GM21576 (cell line): ENCODE data around the gene UGT1A8.
"Not testable (repeated sequence)": the region's sequence is repeated elsewhere in the genome, so short reads cannot be mapped to it uniquely, and the experiment has no call there.

Experiments
- ATAC-seq: cut with Tn5 transposase; IDR thresholded peaks from one replicate; pipeline ENCODE4 v1.9.1; 2021; ENCODE audit warnings: mild to moderate bottlenecking, moderate library complexity; ENCODE audit not compliant: unreplicated experiment

The UGT1A8 gene

DNA sequence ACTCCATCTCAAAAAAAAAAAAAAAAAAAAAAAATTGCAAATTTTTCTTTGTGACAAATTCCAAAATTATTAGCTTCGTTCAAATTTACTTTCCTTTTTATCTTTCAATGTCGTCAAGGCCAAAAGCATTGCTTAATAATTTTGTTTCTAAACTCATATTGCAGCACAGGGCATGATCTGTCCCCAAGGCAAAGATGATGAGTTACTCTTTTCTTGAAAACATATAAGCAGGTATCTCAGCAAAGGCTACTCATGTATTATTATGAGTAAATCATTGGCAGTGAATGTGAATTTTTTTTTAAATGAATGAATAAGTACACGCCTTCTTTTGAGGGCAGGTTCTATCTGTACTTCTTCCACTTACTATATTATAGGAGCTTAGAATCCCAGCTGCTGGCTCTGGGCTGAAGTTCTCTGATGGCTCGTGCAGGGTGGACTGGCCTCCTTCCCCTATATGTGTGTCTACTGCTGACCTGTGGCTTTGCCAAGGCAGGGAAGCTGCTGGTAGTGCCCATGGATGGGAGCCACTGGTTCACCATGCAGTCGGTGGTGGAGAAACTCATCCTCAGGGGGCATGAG, 64.2 kb downstream of the UGT1A8 start, which contains the start of gene UGT1A7:
Gene UGT1A7 (plus strand): TSS at position 381 of the 579 bp plus-strand sequence. CDS start 37 bp downstream, at position 418.
- ATAC-seq, result no peak

DNA sequence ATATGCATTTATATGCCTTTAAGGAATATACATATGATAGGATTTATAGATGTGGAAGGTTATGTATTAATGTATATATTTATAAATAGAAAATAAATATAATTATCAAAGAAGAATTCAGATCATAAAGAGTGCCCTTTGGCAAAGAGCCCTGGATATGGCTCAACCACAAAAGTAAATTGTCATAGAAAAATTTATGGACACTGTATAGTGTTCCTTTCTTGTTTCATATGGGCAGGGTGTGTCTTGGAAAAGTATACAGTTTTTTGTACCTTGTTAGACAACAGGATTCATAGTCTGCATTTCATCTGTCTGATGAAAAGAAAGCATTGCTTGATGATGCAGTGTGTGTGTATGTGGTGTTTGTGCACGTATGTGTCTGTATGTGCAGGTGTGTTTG, 67.2 kb downstream of the UGT1A8 start:
- ATAC-seq, result no peak

DNA sequence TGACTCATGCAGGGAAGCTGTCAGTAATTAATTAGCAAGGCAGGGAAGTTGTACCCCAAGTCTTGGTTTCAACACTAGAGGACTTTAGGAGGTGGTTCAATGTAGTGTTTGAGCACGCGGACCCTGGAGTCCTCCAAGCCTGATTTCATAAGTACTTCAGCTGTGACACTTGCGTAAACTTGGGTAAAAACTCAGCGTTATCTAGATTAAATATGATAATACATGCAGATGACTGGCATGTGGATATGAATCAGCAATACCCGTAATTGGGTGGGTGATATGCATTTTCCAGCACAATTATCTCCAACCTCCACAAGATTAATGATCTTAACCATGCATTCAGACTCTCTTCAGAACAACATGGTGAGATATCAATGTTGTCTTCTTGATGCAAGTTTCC, 69.5 kb downstream of the UGT1A8 start:
- ATAC-seq, result no peak

DNA sequence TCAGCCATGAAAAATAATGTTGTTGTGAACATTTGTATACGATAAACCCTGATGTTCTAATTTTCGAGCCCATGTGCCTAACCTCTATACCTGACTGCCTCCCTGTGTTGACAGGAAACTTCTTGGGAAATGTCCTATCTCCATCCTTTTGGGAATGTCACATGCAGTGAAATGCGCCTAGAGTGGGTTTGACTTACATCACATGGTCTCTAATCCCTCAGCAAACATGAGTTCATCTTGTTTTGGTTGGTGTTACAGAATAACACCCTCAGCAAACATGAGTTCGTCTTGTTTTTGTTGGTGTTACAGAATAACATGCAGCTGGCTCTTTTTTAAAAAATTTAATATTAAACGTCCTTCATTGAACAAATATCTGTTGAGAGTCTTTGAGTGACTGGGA, 70.9 kb downstream of the UGT1A8 start:
- no peak for ATAC-seq

DNA sequence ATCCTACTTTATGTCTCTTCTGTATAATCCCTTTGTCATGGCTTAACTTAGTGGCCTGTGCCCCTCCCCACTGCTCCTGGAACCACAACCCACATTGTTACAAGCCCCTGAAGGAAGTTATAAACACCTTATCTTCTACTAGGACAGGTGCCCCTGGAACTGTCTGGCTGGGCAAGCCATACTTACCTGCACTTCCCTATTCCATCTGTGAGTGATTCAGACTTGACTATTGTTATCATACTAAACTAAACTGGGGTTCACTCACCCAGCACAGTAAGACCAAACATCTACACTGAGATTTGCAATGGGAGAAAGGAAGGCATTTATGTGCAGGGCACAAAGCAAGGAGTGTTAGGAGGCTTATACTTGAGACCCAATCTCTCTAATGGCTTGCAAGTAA, 71.6 kb downstream of the UGT1A8 start:
- ATAC-seq, result no peak

DNA sequence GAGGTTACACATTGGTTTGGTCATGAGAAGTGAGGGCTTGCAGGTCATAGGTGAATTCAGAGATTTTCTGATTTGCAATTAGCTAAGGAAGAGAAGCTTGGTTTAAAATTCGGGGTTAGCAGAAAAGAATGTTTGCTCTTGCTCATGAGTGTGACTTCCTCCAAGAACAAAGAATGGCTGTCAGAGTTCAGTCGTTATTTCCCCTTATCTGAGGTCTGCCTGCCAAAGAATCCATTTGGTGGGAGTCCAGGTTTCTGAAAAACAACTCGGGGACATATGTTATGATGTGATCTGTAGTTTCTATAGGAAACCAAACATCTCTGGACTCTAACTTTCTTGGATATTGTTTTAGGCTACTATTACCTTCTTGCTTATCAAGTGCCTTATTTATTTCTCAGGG, 72.1 kb downstream of the UGT1A8 start:
- no peak for ATAC-seq

DNA sequence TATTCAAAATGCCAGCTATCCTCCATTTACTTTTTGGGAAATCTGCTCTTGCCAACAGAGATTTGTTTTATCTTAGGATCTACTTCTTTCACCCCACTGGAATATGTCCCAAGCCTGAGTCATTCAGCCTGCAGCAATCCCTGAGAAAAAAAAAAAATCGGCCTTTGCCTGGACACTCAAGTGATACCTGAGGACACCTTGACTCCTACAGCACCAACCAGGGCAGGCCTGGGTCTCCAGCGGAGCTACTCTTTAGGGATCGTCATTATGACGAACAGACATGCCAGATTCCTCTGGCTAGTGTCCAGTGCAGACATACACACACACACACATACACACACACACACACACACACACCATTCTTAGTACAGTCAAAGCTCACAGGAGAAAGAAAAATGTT, 73.0 kb downstream of the UGT1A8 start:
- no peak for ATAC-seq

DNA sequence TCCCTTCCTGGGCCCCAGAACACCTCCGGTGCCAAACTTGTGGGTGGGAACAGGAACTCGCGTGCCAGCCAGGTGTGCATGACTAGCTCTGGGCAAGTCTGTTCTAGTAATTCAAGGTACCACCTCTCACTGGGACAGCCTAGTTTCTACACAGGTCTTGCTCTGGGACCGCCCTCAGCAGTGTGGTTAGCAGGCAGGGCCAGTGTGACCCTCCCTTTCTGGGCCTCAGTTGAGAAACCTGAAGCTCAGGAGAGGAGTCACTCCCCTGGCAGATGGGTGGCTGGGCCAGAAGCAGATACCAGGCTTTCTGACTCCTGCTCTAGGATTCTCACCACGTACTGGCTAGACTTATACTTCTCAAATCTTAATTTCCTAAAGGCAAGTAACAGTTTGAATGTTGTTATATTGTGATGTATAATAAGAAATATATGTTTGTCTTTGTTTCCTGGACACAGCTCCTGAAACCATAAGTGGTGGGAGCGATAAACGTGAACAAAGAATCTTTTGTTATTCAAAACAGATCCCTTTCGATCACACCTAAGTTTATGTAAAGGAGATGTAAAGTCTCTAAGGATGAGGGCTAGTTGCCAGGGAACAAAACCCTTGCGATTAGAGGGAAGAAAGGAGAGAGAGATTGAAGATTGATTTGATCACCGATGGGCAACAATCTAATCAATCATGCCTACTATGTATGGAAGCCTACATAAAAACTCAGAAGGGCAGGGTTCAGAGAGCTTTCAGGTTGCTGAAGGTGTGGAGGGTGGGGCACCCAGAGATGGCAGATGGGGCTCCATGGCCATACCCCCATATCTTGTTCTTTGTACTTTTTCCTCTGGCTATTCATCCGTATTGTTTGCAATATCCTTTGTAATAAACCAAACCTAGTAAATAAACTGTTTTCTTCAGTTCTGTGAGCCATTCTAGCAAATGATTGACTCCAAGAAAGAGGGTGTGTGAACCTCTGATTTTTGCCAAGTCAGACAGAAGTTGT, 74.3 kb downstream of the UGT1A8 start:
- no peak for ATAC-seq

DNA sequence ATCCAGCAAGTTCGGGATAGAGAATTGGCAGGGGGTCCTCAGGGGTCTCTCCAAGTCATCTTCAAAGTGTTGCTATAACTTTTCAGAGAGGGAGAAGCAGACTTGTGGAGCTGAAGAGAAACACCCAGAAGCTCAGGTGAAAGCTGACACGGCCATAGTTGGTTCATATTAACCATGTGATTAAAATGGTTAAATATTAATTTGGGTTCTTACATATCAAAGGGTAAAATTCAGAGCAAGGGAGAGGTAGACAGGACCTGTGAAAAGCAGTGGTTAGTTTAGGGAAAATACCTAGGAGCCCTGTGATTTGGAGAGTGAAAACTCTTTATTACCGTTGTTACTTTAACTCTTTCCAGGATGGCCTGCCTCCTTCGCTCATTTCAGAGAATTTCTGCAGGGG, 75.2 kb downstream of the UGT1A8 start, which contains the start of gene UGT1A6:
Gene UGT1A6 (plus strand): TSS at position 243 of the 400 bp plus-strand sequence. CDS start 115 bp downstream, at position 358.
- no peak for ATAC-seq

DNA sequence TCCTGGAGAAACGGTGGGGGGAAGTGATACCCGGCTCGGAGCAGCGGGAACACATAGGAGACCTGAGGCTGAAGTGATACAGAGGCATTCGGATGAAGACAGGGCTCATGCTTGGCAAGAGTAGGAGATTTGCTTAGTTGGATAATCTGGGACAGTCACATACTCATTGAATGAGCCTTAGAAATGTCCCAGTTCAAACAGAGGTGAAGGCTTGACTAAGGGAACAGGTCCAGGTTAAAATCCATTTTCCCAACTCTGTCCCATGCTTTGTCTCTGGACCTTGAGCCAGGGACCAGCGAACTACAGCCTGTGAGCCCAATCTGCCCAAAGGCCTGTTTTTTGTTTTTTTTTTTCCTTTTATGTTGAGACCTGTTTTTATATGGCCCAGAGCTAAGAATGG, 76.5 kb downstream of the UGT1A8 start:
- ATAC-seq, result no peak

DNA sequence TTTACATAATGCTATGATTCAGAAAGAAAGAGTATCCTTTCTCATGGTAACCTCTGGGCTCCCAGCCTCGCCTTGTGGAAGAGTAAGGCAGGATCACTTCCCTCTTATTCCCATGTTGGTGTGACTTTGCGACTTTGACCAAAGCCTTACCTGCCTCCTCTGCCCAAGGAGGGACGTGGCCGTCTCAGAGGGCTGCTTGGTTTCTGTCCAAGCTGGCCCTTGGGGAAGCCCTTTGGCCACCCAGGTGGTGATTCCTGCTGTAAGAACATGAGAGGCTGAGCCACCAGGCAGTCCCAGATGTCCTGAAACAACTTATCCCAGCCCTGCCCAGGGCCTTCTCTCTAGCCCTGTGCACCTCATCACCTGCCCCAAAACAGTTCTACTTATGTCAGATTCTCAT, 81.3 kb downstream of the UGT1A8 start:
- no peak for ATAC-seq

DNA sequence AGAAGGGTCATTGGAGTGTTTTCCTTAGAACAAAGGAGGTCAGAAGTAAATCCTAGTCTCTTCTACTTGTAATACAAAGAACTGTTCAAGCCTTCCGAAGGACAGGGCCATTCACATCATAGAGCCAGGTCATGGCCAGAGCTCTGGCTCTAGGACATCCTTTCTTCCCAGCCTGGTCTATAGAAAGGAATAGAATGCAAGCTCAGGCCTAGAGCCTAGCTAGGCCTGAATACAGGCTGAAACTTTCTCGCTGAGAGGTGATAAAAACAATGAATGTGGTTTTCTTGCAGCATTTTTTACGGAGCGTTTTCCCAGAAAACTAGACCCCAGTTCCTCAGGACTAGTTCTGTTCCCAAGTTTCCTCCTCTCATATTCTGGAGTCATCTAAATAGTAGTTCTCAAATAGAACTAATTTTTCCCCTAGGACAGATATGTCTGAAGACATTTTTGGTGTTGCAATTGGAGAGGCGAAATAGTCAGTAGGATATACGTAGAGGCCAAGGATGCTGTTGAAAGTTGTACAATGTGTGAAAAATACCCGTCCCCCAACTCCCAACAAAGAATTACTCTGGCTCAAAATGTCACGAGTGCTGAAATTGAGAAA, 82.1 kb downstream of the UGT1A8 start:
- ATAC-seq, result no peak

DNA sequence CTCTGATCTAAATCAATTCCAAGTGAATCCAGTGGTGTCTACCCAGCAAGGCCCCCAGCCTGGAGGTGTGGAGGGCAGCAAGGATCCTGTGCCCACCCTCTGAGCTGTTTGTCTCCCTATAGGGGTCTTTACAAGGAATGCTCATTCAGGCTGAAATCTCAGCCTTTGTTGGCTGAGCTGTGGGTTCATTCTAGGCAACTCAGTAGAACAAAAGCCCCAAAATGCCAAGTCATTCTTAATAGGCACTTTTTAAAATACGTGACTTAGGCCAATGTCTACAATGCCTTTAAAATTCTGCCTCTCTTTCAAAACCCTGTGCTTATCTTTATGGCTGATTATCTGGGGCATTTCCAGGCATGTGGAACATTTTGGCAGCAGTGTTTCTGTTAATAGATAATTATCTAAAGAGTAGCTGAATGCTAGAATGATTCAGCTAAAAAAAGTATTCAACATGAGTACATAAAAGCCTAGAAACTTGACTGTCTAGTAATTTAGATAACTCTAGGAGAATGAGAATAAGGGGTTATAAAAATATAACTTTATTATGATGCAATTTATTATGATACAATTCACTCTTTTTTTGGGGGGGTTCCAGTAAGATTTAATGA, 82.7 kb downstream of the UGT1A8 start:
- no peak for ATAC-seq

DNA sequence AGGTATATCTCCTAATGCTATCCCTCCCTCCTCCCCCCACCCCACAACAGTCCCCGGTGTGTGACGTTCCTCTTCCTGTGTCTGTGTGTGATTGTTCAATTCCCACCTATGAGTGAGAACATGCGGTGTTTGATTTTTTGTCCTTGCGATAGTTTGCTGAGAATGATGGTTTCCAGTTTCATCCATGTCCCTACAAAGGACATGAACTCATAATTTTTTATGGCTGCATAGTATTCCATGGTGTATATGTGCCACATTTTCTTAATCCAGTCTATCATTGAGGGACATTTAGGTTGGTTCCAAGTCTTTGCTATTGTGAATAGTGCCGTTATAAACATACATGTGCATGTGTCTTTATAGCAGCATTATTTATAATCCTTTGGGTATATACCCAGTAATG, 83.4 kb downstream of the UGT1A8 start:
- ATAC-seq, result not testable (repeated sequence)

DNA sequence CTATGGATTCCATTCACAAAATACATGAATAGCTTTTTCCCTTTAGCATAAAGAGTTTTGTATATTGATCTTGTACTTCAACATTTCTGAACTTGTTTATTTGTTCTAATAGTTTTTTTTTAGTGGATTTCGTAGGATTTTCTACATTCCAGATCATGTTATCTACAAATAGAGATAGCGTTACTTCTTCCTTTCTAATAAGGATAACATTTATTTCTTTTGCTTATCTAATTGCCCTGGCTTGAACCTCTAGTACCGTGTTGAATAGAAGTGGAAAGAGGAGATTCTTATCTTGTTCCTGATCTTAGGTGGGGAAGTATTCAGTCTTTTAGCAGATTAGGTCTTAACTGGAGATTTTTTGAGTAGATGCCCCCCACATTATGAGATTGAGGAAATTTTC, 84.8 kb downstream of the UGT1A8 start:
- no peak for ATAC-seq

DNA sequence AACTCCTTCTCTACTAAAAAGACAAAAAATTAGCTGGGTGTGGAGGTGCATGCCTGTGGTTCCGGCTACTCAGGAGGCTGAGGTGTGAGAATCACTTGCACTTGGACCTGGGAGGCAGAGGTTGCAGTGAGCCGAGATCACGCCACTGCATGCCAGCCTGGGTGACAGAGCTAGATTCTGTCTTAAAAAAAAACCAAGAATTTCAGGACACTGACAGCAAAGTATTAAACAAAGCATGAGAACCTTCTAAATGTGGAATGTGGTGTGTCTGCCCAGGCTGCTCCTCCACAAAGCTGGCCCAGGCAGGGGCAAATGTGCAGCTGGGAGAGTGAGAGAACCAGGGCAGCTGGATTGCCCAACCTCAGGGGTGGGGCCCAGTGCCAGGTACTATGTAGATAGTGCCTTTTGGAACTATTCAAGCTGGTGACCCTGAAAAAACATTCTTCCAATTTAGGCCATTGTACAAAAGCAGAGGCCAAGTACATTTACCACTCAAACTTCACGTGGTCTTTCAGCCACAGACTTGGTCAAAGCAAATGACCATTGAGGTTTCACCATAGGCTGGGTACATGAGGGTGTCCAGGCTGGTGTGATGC, 88.6 kb downstream of the UGT1A8 start:
- no peak for ATAC-seq

DNA sequence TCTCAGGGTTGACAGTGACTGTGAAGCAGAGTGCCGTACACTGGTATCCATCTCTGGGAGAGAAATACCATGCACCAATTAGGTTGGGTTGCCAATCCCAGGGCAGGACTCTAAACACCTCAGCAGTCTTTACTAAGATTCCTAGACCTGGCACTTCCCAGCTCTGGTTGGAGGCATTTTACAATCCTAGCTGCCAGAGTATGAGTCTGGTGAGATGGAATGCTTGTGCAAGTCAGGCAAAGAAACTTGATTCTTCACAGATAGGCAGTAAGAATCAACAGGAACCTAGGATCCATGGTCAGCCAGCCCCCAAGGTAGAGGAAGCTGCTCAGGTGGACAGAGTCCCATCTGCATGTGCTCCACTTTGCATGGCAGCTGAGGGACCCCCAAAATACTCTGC, 89.3 kb downstream of the UGT1A8 start:
- no peak for ATAC-seq

DNA sequence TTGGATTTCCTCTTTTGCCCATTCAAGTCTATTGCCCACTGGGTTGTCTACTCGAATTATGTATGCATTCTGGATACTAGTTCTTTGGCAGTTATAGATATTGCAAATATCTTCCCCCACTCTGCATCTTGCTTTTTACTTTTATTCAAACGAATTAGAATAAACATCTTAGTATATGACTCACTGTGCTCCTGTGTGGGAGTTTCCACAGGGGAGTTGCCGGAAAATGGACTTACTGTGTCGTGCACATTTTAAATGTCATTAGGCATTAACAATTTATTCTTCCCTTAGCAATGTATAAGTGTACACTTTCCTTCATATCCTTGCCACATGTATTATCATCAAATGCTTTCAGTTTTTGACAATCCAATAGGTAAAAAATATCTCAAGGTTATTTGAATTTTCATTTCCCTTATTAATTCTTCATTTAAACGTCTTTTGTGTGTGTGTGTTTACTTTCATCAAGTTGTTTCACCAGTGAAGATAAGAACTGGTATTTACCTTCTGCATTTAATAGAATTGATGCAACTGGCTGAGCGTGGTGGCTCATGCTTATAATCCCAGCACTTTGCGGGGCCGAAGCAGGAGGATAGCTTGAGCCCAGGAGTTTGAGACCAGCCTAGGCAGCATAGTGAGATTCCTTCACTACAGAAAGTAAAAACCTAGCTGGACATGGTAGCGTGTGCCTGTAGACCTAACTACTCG, 90.7 kb downstream of the UGT1A8 start:
- no peak for ATAC-seq

DNA sequence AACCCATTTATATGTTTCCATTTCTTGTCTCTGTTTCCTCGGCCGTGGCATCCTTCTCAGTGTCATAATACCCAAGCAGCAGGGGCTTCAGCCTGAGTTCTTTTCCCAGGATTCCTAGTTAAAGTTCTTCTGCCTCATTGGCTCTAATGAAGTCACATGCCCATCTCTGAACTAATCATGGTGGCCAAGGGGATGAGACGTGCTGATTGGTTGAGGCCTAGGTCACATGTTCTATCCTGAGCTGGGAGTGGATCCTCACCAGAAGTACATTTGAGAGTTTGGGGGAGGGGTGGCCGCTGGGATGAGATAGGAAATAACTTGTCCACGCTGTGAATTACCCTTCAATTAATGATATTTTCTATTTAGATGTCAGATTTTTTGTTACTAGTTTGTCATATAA, 91.5 kb downstream of the UGT1A8 start:
- ATAC-seq, result no peak

DNA sequence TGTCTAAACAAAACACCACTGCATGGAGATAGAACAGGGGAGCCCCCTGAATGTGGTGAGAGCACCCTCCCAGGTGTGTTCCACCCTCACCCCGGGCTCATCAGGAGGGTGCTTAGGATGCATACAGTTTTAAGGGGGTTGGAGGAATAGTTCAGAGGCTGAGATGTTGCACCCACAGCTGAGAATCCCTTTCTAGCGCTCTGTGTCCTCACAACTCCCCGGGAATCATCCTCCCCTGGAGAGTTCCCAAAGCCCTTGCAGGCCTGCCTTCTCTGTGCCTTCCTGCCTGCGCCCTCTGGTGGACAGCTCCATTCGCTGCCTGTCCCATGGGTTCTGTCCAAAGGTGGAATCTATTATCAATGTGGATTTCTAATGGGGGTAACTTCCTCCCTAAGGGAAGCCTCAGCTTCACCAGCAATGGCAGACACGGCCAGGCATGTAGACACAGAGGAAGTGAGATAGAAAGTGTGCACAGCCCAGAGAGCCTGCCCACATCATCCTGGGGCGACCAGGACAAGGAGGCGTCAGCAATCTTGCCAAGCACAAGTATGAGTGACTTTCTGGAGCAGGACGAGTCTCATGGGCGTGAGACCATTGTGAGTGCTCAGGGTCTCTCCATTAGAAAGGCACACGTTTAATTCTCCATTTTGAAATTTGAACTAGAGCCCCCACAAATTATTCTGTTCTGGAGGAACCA, 94.0 kb downstream of the UGT1A8 start:
- ATAC-seq, result no peak
